GM21360 (cell line): ENCODE data around the gene TUFT1.

ENCODE experiments used
- ATAC-seq: cut with Tn5 transposase; IDR thresholded peaks from one replicate; pipeline ENCODE4 v1.9.1; 2021; ENCODE audit warnings: mild to moderate bottlenecking, moderate library complexity; ENCODE audit not compliant: unreplicated experiment

Gene TUFT1

DNA sequence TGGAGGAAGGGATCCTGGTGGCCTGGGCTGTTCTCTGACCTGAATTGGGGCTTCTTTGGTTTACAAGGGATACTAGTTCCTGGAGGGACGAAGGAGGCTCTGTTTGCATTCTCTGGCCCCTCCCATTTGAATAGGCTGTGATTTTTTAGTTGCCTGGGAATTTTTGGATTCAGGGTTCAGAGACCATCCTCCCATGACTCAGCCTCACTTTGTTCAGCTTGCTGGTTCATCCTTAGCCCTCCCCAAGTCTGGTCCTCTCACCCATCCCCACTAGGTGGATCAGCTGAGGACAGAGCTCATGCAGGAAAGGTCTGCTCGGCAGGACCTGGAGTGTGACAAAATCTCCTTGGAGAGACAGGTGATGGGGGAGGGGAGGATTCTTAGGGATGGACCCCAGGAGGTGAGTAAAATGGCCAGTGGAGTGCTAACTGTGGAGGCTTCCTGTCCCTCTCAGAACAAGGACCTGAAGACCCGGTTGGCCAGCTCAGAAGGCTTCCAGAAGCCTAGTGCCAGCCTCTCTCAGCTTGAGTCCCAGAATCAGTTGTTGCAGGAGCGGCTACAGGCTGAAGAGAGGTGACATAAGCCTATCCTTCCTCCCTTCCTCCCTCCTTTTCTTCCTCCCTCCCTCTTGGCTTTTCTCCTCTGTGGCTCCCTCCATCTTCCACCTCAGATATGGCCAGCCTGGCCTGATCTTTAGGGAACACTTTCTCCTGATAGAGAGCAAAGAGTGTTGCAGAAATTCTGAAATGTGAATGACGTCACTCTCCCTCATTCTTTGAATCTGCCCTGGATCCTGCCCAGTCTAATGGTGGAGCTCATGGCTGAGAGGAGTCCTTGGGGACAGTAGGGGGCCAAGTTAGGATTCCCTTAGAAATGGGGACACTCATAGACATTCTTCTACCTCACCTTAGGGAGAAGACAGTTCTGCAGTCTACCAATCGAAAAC is 4.5 kb upstream of the TUFT1 start:
- no peak for ATAC-seq

DNA sequence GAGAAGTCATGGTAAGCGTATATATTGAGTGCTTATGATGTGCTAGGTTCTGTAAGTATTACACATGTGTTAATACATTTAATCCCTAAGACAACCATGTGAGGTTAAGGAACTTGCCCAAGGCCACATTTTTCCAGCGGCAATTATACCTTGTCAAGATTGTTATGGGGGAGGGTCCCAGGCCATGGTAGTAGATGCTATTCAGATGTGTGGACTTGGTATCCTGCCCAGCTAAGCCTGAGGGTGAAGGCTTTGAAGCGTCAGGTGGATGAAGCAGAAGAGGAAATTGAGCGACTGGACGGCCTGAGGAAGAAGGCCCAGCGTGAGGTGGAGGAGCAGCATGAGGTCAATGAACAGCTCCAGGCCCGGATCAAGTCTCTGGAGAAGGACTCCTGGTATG is 3.6 kb upstream of the TUFT1 start:
- ATAC-seq: no peak

DNA sequence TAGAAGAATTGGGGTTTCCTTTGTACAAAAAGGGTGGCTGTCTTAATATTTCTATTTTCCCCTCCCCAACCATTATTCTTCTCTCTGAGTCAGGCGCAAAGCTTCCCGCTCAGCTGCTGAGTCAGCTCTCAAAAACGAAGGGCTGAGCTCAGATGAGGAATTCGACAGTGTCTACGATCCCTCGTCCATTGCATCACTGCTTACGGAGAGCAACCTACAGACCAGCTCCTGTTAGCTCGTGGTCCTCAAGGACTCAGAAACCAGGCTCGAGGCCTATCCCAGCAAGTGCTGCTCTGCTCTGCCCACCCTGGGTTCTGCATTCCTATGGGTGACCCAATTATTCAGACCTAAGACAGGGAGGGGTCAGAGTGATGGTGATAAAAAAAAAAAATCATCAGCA is 3.0 kb upstream of the TUFT1 start:
- ATAC-seq: no peak

DNA sequence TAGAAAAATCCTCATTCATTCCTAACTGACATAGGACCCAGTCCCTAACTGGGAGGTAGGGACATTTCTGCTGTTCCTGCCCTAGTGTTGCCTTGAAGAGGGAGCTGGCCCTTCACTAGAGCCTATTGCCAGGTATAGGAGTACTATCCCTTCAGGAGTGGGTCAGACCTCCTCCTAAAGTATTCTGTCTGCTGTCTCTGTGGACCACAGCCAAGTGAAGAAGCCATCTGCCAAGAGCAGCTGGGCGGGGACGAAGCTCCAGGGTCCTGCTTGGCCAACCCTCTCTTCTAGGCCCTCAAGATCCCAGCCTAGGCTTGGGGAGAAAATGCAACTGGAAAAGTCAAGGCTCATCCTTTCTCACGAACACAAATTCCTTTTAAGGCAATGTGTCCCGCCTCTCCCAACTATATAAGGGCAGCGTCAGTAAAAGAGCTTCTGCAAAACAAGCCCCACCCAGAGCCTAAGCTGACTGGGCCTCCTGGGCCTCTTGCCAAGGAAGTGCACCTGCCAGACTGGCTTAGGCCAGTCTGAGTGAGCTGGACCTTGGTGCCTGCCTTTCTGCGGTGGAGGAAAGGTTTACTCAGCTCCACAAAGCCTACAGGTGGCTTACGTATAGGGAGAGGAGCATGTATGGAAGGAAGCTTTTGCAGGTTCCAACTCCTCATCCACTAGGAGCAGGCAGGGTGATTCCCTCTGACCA is 638 bp upstream of the TUFT1 start:
- ATAC-seq: peak; percentile 35

GRCh38 chr1:151540982-151541377 is 871 bp downstream of the TUFT1 start:
- ATAC-seq: no peak

- ATAC-seq: no peak
Measured at GRCh38 chr1:151541752-151542151, 1.6 kb downstream of the TUFT1 start.

GRCh38 chr1:151542710-151543129 is 2.6 kb downstream of the TUFT1 start:
- ATAC-seq: no peak

GRCh38 chr1:151545542-151545941 is 5.4 kb downstream of the TUFT1 start:
- no peak for ATAC-seq

DNA sequence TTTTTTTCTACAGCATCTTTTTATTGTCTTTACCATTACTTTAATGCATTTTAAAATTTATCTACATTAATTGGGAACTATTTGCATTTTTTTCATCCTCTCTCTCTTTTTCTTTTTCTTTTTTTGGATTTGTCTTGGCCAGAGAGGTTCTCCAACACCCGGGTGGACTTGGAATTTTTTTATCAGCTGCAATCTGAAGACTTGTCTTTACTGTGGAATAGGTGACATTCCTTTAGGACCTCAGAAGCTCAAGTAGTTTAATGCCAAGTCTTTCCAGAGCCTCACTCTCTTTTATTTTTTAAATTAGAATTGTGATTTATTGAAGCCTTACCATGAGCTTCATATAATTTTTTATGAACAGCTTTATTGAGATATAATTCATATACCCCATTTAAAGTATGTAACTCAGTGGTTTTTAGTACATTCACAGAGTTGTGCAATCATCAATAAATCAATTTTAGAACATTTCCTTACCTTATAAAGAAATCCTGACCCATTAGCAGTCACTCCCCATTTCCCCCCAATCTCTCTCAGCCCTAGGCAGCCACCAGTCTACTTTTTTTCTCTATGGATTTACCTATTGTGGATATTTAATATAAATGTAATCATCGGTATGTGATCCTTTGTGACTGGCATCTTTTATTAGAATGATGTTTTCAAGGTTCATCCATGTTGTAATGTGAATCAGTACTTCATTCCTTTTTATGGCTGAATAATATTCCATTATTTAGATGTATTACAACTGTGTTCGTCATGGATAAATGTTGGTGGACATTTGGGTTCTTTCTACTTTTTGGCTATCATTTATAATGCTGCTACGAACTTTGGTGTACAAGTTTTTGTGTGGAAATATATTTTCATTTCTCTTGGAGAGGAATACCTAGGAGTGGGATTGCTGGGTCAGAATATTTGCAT is 6.2 kb downstream of the TUFT1 start:
- ATAC-seq: no peak

- no peak for ATAC-seq
Measured at GRCh38 chr1:151547119-151547899, 7.2 kb downstream of the TUFT1 start.

DNA sequence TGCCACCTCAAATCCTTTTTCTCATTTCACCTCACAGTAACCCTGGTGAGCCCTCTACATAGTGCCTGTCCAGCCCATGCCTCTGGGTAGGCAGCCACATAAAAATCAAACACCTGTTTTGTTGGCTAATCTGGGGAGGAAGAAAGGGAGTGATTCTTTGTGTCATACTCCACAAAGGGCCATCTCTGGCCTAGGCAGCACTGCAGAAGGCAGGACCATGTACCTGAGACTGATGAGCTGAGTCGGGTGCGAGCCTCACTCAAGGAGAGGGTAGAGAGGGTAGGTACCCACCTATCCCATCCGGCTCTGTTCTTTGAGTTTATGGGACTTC is 7.8 kb downstream of the TUFT1 start:
- ATAC-seq: no peak

DNA sequence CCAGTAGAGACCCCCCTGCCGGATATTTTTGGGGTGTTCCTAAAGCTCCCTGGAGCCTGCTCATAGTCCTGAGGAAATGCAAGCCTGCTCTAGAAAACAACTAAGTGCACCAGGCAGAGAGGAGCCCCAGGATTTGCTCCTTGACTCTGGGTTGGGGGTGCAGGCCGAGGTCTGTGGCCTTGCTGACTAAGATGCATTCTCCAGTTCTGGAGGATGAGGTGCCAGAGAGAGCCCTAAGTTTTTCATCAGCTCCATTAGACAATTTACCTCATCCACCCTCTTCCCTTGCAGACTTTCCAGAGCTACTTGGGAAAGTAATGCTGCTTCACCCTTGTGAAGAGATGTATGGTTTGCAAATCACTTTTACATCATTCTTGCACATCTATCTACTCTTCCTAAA is 9.1 kb downstream of the TUFT1 start:
- ATAC-seq: no peak

- ATAC-seq: no peak
Measured at GRCh38 chr1:151553659-151554058, 13.6 kb downstream of the TUFT1 start.

DNA sequence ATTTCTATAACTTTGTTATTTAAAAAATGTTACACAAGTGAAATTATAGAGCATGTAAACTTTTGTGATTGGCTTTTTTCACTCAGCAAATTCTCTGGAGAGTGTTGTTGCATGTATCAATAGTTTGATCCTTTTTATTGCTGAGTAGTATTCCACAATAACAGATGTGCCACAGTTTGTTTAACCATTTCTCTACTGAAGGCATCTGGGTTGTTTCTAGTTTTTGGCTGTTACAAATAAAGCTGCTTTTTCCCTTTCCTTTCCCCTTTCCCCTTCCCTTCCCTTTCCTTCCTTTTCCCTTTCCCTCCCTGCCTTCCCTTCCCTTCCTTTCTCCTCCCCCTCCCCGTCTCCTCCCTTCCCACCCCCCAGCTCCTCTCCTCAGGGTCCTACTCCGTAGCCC is 15.9 kb downstream of the TUFT1 start:
- no peak for ATAC-seq

DNA sequence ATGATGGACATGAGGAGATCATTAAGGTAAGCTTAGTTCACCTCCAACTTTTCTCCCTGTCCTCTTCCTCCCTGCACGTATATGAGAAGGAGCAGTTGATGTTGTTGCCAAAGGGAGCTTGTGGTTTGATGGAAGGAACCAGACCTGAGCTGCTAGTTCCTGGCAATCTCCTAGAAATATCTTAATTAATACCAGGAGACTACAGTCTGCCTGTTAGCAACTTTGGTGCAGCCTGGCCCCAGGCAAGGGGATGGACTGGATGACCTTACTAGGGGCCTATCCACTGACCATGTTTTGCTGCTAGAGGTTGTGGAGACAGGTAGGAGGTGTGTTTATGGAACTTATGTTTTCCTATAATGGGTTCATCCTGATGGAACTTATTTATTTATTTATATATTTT is 22.6 kb downstream of the TUFT1 start:
- no peak for ATAC-seq

DNA sequence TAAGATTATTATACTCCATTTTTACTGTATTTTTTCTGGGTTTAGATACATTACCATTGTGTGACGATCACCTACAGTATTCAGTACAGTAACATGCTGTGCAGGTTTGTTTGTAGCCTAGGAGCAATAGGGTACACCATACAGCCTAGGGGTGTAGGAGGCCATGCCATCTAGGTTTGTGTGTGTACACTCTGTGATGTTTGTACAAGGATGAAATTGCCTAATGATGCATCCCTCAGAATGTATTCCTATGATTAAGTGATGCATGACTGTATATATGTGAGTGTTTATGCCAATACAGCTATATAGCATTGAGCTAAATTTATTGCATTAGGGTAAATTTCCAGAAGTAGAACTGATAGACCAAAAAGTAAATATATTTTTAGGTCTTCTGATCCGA is 23.3 kb downstream of the TUFT1 start:
- no peak for ATAC-seq

GRCh38 chr1:151565502-151566189 is 25.5 kb downstream of the TUFT1 start:
- ATAC-seq: no peak

- no peak for ATAC-seq
Measured at GRCh38 chr1:151568626-151569088, 28.5 kb downstream of the TUFT1 start.

DNA sequence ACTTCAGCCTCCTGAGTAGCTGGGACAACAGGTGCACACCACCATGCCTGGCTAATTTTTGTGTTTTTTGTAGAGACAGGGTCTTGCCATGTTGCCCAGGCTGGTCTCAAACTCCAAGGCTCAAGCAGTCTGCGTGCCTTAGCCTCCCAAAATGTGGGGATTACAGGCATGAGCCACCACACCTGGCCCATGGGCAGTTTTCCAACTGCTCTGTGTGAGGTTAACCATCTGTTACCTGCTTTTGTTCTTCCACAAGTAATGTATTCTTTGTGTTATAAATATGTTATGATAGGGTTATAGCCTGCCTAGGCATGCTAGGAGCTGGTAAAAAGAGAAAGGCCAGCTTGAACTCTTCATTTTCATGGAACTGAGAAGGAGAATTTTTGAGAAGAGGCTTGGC is 30.7 kb downstream of the TUFT1 start:
- ATAC-seq: no peak
